ENCODE results near the gene AFM. TPM values are rescaled to one million over a fixed set of nuclear protein-coding genes. Genes with fewer than 3 reads are reported as not detected.

The AFM gene
- total RNA-seq, 2 experiments from 2014 or later: not detected

DNA sequence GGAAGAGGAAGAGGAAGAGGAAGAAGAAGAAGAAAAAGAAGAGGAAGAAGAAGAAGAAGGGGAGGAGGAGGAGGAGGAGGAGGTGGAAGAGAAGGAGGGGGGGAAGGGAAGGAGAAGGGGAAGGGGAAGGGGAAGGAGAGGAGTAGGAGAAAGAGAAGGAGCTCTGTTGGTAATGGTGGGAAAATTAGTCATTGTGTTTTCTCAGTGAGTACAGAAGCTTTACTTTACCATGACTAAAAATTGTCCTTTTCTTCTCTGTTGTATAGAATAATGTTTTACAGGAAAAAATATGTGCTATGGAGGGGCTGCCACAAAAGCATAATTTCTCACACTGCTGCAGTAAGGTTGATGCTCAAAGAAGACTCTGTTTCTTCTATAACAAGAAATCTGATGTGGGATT lies 4.1 kb downstream of the AFM start:
- Mint-ChIP-seq H3K4me1 (ENCODE audit: low read depth) (no peaks in the 10 kb centered on the region), H3K27me3 (ENCODE audit: low read depth) (peaks cover 6% of the 10 kb centered on the region), H3K9me3 (ENCODE audit: insufficient read depth) (no peaks in the 10 kb centered on the region), H3K36me3 (ENCODE audit: low read depth) (no peaks in the 10 kb centered on the region), H3K27ac (no peak overlapping the region), H3K4me3 (no peak overlapping the region)
- POLR2A ChIA-PET: no interaction called here
- DNase-seq (no peak), ATAC-seq (no peak)
- CTCF ChIA-PET: no interaction called here

- no peaks in the 10 kb centered on the region for H3K4me1 Mint-ChIP-seq (ENCODE audit: low read depth)
- ATAC-seq (no peak), DNase-seq (no peak)
- POLR2A ChIA-PET: no interaction called here
- peaks cover 6% of the 10 kb centered on the region for H3K27me3 Mint-ChIP-seq (ENCODE audit: low read depth)
- H3K9me3 Mint-ChIP-seq (ENCODE audit: insufficient read depth): no peaks in the 10 kb centered on the region
- H3K27ac Mint-ChIP-seq: no peak overlapping the region
- CTCF ChIA-PET: no interaction called here
- H3K4me3 Mint-ChIP-seq: no peak overlapping the region
- H3K36me3 Mint-ChIP-seq (ENCODE audit: low read depth): no peaks in the 10 kb centered on the region
These were observed 5.0 kb downstream of the AFM start for GRCh38 chr4:73486497-73486896.

- ATAC-seq (no peak), DNase-seq (no peak)
- ChIA-PET POLR2A (no interaction called here), CTCF (no interaction called here)
- Mint-ChIP-seq H3K4me3 (no peak overlapping the region), H3K9me3 (ENCODE audit: insufficient read depth) (no peaks in the 10 kb centered on the region), H3K36me3 (ENCODE audit: low read depth) (no peaks in the 10 kb centered on the region), H3K27ac (no peak overlapping the region), H3K4me1 (ENCODE audit: low read depth) (no peaks in the 10 kb centered on the region), H3K27me3 (ENCODE audit: low read depth) (peaks cover 6% of the 10 kb centered on the region)
These were observed 5.7 kb downstream of the AFM start for GRCh38 chr4:73487233-73487632.

- H3K36me3 Mint-ChIP-seq (ENCODE audit: low read depth): no peaks in the 10 kb centered on the region
- ChIA-PET POLR2A (no interaction called here), CTCF (no interaction called here)
- H3K27ac Mint-ChIP-seq: no peak overlapping the region
- no peak for DNase-seq
- H3K4me1 Mint-ChIP-seq (ENCODE audit: low read depth): no peaks in the 10 kb centered on the region
- H3K4me3 Mint-ChIP-seq: no peak overlapping the region
- no peaks in the 10 kb centered on the region for H3K9me3 Mint-ChIP-seq (ENCODE audit: insufficient read depth)
- ATAC-seq: no peak
- peaks cover 3% of the 10 kb centered on the region for H3K27me3 Mint-ChIP-seq (ENCODE audit: low read depth)
These were observed 18.6 kb downstream of the AFM start for GRCh38 chr4:73499996-73500765.

- no peak for ATAC-seq
- no peaks in the 10 kb centered on the region for H3K9me3 Mint-ChIP-seq (ENCODE audit: insufficient read depth)
- H3K27me3 Mint-ChIP-seq (ENCODE audit: low read depth): peaks cover 1% of the 10 kb centered on the region
- no peak for DNase-seq
- ChIA-PET CTCF (no interaction called here), POLR2A (no interaction called here)
- H3K36me3 Mint-ChIP-seq (ENCODE audit: low read depth): no peaks in the 10 kb centered on the region
- H3K4me1 Mint-ChIP-seq (ENCODE audit: low read depth): no peaks in the 10 kb centered on the region
- H3K4me3 Mint-ChIP-seq: no peak overlapping the region
- H3K27ac Mint-ChIP-seq: no peak overlapping the region
These were observed 20.2 kb downstream of the AFM start for GRCh38 chr4:73501664-73502265.

- H3K27me3 Mint-ChIP-seq (ENCODE audit: low read depth): no peaks in the 10 kb centered on the region
- no peak overlapping the region for H3K4me3 Mint-ChIP-seq
- no peaks in the 10 kb centered on the region for H3K9me3 Mint-ChIP-seq (ENCODE audit: insufficient read depth)
- POLR2A ChIA-PET: no interaction called here
- no peak overlapping the region for H3K27ac Mint-ChIP-seq
- H3K4me1 Mint-ChIP-seq (ENCODE audit: low read depth): no peaks in the 10 kb centered on the region
- no peak for DNase-seq
- H3K36me3 Mint-ChIP-seq (ENCODE audit: low read depth): no peaks in the 10 kb centered on the region
- CTCF ChIA-PET: no interaction called here
- no peak for ATAC-seq
These were observed 24.0 kb downstream of the AFM start for GRCh38 chr4:73505567-73505966.

DNA sequence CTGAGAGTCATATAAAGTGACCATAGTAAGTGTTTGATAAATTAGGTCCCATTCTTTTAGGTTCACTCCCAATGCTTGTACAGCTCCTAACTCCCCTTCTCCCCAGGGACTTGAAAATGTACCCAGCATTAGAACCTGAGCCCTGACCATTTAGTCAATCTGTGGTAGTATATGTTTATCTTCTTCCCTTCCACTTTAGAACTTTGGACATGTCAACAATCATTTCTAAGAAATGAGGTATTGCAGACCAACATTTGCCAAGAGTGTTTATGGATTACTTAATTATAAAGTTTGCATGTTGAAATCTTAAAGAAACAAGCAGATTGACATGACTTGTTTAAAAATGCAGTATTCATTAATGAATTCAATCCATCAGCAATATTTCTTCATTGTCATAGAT lies 26.0 kb downstream of the AFM start:
- ATAC-seq (no peak), DNase-seq (no peak)
- ChIA-PET CTCF (no interaction called here), POLR2A (no interaction called here)
- Mint-ChIP-seq H3K4me3 (no peak overlapping the region), H3K4me1 (ENCODE audit: low read depth) (no peaks in the 10 kb centered on the region), H3K27ac (no peak overlapping the region), H3K9me3 (ENCODE audit: insufficient read depth) (no peaks in the 10 kb centered on the region), H3K27me3 (ENCODE audit: low read depth) (no peaks in the 10 kb centered on the region), H3K36me3 (ENCODE audit: low read depth) (no peaks in the 10 kb centered on the region)

DNA sequence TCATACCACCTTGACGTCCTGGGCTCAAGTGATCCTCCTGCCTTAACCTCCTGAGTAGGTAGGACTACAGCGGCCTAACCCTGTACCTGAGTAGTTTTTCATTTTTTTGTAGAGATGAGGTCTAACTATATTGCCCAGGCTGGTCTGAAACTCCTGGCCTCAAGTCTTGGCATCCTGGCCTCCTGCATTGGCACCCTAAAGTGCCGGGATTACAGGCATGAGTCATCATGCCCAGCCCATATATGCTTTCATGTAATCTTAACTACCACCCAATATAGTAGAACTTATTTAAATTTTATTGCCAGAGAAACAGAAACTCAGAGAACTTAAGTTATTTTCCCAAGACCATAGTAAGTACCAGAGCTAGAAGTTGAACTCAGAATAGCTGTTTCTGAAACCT lies 27.1 kb downstream of the AFM start:
- ATAC-seq (no peak), DNase-seq (no peak)
- Mint-ChIP-seq H3K36me3 (ENCODE audit: low read depth) (no peaks in the 10 kb centered on the region), H3K4me1 (ENCODE audit: low read depth) (no peaks in the 10 kb centered on the region), H3K9me3 (ENCODE audit: insufficient read depth) (no peaks in the 10 kb centered on the region), H3K27me3 (ENCODE audit: low read depth) (no peaks in the 10 kb centered on the region), H3K27ac (no peak overlapping the region), H3K4me3 (no peak overlapping the region)
- CTCF ChIA-PET: no interaction called here
- POLR2A ChIA-PET: no interaction called here

- CTCF ChIA-PET: no interaction called here
- ATAC-seq: no peak
- Mint-ChIP-seq H3K36me3 (ENCODE audit: low read depth) (no peaks in the 10 kb centered on the region), H3K9me3 (ENCODE audit: insufficient read depth) (no peaks in the 10 kb centered on the region), H3K27me3 (ENCODE audit: low read depth) (no peaks in the 10 kb centered on the region), H3K4me1 (ENCODE audit: low read depth) (no peaks in the 10 kb centered on the region), H3K27ac (no peak overlapping the region), H3K4me3 (no peak overlapping the region)
- DNase-seq: no peak
- POLR2A ChIA-PET: no interaction called here
These were observed 36.8 kb downstream of the AFM start for GRCh38 chr4:73518340-73518739.

DNA sequence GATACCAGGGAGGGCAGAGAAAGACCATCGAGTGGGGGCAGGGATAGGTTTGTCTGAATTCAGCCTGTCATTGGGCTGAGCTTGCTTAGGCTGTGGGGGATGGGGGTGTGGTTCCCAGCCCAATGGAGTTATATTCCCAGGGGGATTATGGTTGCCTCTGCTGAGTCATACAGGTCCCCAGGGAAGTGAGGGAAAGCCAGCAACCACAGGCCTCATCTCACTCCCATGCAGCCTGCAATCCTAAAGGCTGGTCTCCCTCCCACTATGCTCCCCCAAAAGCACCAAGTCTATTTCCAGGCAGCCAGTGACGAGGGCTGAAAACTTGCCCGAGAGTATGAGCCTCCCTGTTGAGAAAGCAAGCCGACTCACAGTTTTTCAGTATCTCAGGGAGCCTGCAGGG lies 39.3 kb downstream of the AFM start:
- Mint-ChIP-seq H3K4me1 (ENCODE audit: low read depth) (no peaks in the 10 kb centered on the region), H3K4me3 (no peak overlapping the region), H3K36me3 (ENCODE audit: low read depth) (no peaks in the 10 kb centered on the region), H3K9me3 (ENCODE audit: insufficient read depth) (no peaks in the 10 kb centered on the region), H3K27ac (no peak overlapping the region), H3K27me3 (ENCODE audit: low read depth) (no peaks in the 10 kb centered on the region)
- POLR2A ChIA-PET: no interaction called here
- no peak for ATAC-seq
- CTCF ChIA-PET: interaction anchor here (1.2 kb wide), 1 partner anchor 11 kb away, joined by 3 read pairs; no protein-coding TSS in a partner anchor
- DNase-seq: no peak

DNA sequence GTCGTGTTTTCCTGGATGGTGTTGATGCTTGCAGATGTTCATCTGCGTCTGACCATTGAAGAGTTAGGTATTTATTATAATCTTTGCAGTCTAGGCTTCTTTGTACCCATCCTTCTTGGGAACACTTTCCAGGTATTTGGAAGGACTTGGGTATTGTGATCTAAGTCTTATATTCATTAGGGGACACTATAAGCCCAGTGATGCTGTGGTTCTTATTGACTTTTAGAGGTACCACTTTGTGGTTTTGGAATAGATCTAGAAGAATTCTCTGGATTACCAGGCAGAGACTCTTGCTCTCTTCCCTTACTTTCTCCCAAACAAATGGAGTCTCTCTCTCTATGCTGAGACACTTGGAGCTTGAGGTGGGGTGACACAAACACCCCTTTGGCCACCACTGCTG lies 41.6 kb downstream of the AFM start:
- Mint-ChIP-seq H3K27me3 (ENCODE audit: low read depth) (no peaks in the 10 kb centered on the region), H3K4me1 (ENCODE audit: low read depth) (no peaks in the 10 kb centered on the region), H3K4me3 (no peak overlapping the region), H3K9me3 (ENCODE audit: insufficient read depth) (no peaks in the 10 kb centered on the region), H3K27ac (no peak overlapping the region), H3K36me3 (ENCODE audit: low read depth) (no peaks in the 10 kb centered on the region)
- POLR2A ChIA-PET: no interaction called here
- no peak for ATAC-seq
- no peak for DNase-seq
- CTCF ChIA-PET: no interaction called here

DNA sequence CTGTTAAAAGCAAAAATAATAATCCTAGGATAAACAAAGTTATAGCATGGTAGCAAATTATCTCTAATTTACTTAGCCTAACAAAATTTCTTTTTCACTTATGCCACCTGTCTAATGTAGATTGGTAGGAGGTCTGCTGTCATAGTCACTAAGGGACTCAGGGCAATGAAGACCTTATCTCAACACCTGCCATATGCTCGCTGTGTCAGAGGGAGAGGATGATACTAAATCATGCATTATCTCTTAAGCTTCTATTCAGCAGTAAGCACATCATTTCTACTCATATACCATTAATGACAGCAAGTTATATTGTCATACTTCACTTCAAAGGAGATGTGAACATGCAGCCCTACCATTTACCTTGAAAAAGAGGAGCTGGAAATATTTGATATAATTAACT lies 44.1 kb downstream of the AFM start:
- Mint-ChIP-seq H3K9me3 (ENCODE audit: insufficient read depth) (no peaks in the 10 kb centered on the region), H3K36me3 (ENCODE audit: low read depth) (no peaks in the 10 kb centered on the region), H3K4me3 (no peak overlapping the region), H3K27ac (no peak overlapping the region), H3K27me3 (ENCODE audit: low read depth) (no peaks in the 10 kb centered on the region), H3K4me1 (ENCODE audit: low read depth) (no peaks in the 10 kb centered on the region)
- CTCF ChIA-PET: no interaction called here
- ATAC-seq: no peak
- DNase-seq: no peak
- POLR2A ChIA-PET: no interaction called here

GRCh38 chr4:73527196-73527595 lies 45.7 kb downstream of the AFM start:
- no peak overlapping the region for H3K27ac Mint-ChIP-seq
- DNase-seq: no peak

More at GRCh38 chr4:73527196-73527595, 45.7 kb downstream of the AFM start:
- Mint-ChIP-seq H3K4me3 (no peak overlapping the region), H3K9me3 (ENCODE audit: insufficient read depth) (no peaks in the 10 kb centered on the region), H3K27me3 (ENCODE audit: low read depth) (no peaks in the 10 kb centered on the region), H3K4me1 (ENCODE audit: low read depth) (no peaks in the 10 kb centered on the region), H3K36me3 (ENCODE audit: low read depth) (no peaks in the 10 kb centered on the region)
- POLR2A ChIA-PET: no interaction called here
- ATAC-seq: no peak
- CTCF ChIA-PET: no interaction called here

Data from activated CD8-positive, alpha-beta T cell treated with anti-CD3 and anti-CD28 coated beads, Interleukin-2, amount 10 ng/mL, durations not matched to agents 7 days and 5 days (primary cell).